OCI-LY1 (cell line): ENCODE measurements around the gene GGCT.

Source experiments
- H2AFZ ChIP-seq: fragments of 200-600 bp; sonication (generic), shearing (Covaris generic); 2 replicates; pipeline ENCODE4 v1.6.0; 2014; ENCODE audit warnings: antibody characterized with exemption, mild to moderate bottlenecking, low read length
- H3F3A ChIP-seq: fragments of 200-600 bp; sonication (generic), shearing (Covaris generic); 2 replicates; pipeline ENCODE4 v1.6.0; 2014; ENCODE audit warnings: mild to moderate bottlenecking, antibody characterized with exemption, low read length, moderate library complexity; ENCODE audit not compliant: insufficient read depth
- H3K27ac ChIP-seq: fragments of 200-600 bp; sonication (generic); 2 replicates; pipeline ENCODE4 v1.5.1; 2014; ENCODE audit warnings: low read length, mixed run types, mild to moderate bottlenecking, low read depth; ENCODE audit not compliant: poor library complexity, severe bottlenecking
- H3K27me3 ChIP-seq: fragments of 200-600 bp; sonication (generic); 2 replicates; pipeline ENCODE4 v1.6.0; 2014; ENCODE audit warnings: antibody characterized with exemption, mild to moderate bottlenecking, low read length, moderate library complexity; ENCODE audit not compliant: insufficient read depth
- H3K36me3 ChIP-seq: fragments of 200-600 bp; sonication (generic); 2 replicates; pipeline ENCODE4 v1.6.1; 2014; ENCODE audit warnings: mild to moderate bottlenecking, antibody characterized with exemption, low read length, moderate library complexity, mixed read lengths; ENCODE audit not compliant: insufficient read depth
- H3K4me1 ChIP-seq: fragments of 200-600 bp; sonication (generic); 2 replicates; pipeline ENCODE4 v1.5.1; 2014; ENCODE audit warnings: mild to moderate bottlenecking, low read length, moderate library complexity; ENCODE audit not compliant: insufficient read depth, severe bottlenecking
- H3K4me2 ChIP-seq: fragments of 200-600 bp; sonication (generic), shearing (Covaris generic); 2 replicates; pipeline ENCODE4 v1.6.1; 2014; ENCODE audit warnings: low read length
- H3K4me3 ChIP-seq: fragments of 200-600 bp; sonication (generic); 2 replicates; pipeline ENCODE4 v1.5.1; 2014; ENCODE audit warnings: low read length, low read depth, mild to moderate bottlenecking, mixed read lengths; ENCODE audit not compliant: poor library complexity, severe bottlenecking
- H3K79me2 ChIP-seq: fragments of 200-600 bp; shearing (Covaris generic); 2 replicates; pipeline ENCODE4 v1.6.1; 2016; ENCODE audit warnings: mixed run types, low read length, mixed read lengths; ENCODE audit not compliant: insufficient read depth
- H3K9ac ChIP-seq: fragments of 200-600 bp; sonication (generic), shearing (Covaris generic); 2 replicates; pipeline ENCODE4 v1.6.1; 2014; ENCODE audit warnings: mild to moderate bottlenecking, low read length, mixed read lengths
- H3K9me2 ChIP-seq: fragments of 200-600 bp; sonication (generic), shearing (Covaris generic); 2 replicates; pipeline ENCODE4 v1.6.1; 2014; ENCODE audit warnings: low read depth, mild to moderate bottlenecking, low read length, mixed read lengths
- H3K9me3 ChIP-seq: fragments of 200-600 bp; shearing (Covaris generic); 2 replicates; pipeline ENCODE4 v1.6.1; 2014; ENCODE audit warnings: low read length, mixed read lengths
- H4K20me1 ChIP-seq: fragments of 200-600 bp; sonication (generic), shearing (Covaris generic); 2 replicates; pipeline ENCODE4 v1.6.0; 2016; ENCODE audit warnings: mild to moderate bottlenecking, low read length; ENCODE audit not compliant: insufficient read depth
- CTCF ChIP-seq: fragments of 200-600 bp; sonication (generic), shearing (Covaris generic); IDR thresholded peaks from 2 replicates; pipeline ENCODE4 v1.5.1; 2017; ENCODE audit warnings: mild to moderate bottlenecking, antibody characterized with exemption, low read length, moderate library complexity, mixed read lengths
- EZH2 ChIP-seq: fragments of 200-600 bp; sonication (generic), shearing (Covaris generic); IDR thresholded peaks from 2 replicates; pipeline ENCODE4 v1.8.0; 2017; ENCODE audit warnings: borderline replicate concordance, mixed run types, mild to moderate bottlenecking, antibody characterized with exemption, low read length, moderate library complexity, mixed read lengths

Gene GGCT

GRCh38 chr7:30479202-30480120 is 25.2 kb downstream of the GGCT start:
- no peaks in the 10 kb centered on the region for H3K9me3 ChIP-seq
- no peak for TF ChIP-seq EZH2
- no peak for TF ChIP-seq CTCF
- peak overlapping the region; percentile 67 for H3K4me3 ChIP-seq
- H3K9ac ChIP-seq, result peak overlapping the region; percentile 66
- H3K36me3 ChIP-seq, result no peaks in the 10 kb centered on the region; the same call in 1 of the 2 replicates
- H3F3A ChIP-seq, result no peaks in the 10 kb centered on the region
- H4K20me1 ChIP-seq, result no peaks in the 10 kb centered on the region
- H3K79me2 ChIP-seq, result no peaks in the 10 kb centered on the region
- H2AFZ ChIP-seq, result peak overlapping the region; percentile 9; the same call in 1 of the 2 replicates
- H3K27ac ChIP-seq, result no peak overlapping the region
- H3K4me1 ChIP-seq, result peaks cover 23% of the 10 kb centered on the region
- peak overlapping the region; percentile 73 for H3K4me2 ChIP-seq
- H3K9me2 ChIP-seq, result no peaks in the 10 kb centered on the region
- no peaks in the 10 kb centered on the region for H3K27me3 ChIP-seq

- H3K4me3 ChIP-seq, result peak within 1 kb of the TSS; percentile 67
- no peaks in the 10 kb centered on the region; the same call in 1 of the 2 replicates for H3K36me3 ChIP-seq
- H3K9me2 ChIP-seq, result no peaks in the 10 kb centered on the region
- H3K27me3 ChIP-seq, result no peaks in the 10 kb centered on the region
- peak within 1 kb of the TSS; percentile 9; the same call in 1 of the 2 replicates for H2AFZ ChIP-seq
- no peaks in the 10 kb centered on the region for H3F3A ChIP-seq
- H4K20me1 ChIP-seq, result no peaks in the 10 kb centered on the region
- H3K9me3 ChIP-seq, result no peaks in the 10 kb centered on the region
- H3K79me2 ChIP-seq, result no peaks in the 10 kb centered on the region
- H3K4me2 ChIP-seq, result peak within 1 kb of the TSS; percentile 73
- H3K9ac ChIP-seq, result peak within 1 kb of the TSS; percentile 66
- no peak within 1 kb of the TSS for H3K27ac ChIP-seq
- H3K4me1 ChIP-seq, result peaks cover 28% of the 10 kb centered on the region
- no peak for TF ChIP-seq CTCF
- TF ChIP-seq EZH2, result no peak
Measured at GRCh38 chr7:30478349-30479201, 26.1 kb downstream of the GGCT start, which contains the start of gene NOD1. Gene NOD1, minus strand, starts transcription at chr7:30478784. Its CDS starts 21,863 bp downstream, at chr7:30456921.

- Histone ChIP-seq H3K9me3 (no peaks in the 10 kb centered on the region), H3K4me2 (no peak overlapping the region), H2AFZ (no peak overlapping the region), H3K9me2 (no peaks in the 10 kb centered on the region), H3K36me3 (peaks cover 4% of the 10 kb centered on the region; the same call in 1 of the 2 replicates), H3K4me1 (peaks cover 29% of the 10 kb centered on the region), H4K20me1 (no peaks in the 10 kb centered on the region), H3K79me2 (no peaks in the 10 kb centered on the region), H3K4me3 (no peak overlapping the region), H3K9ac (no peak overlapping the region), H3K27me3 (no peaks in the 10 kb centered on the region), H3K27ac (no peak overlapping the region), H3F3A (no peaks in the 10 kb centered on the region)
- TF ChIP-seq CTCF, result no peak
- no peak for TF ChIP-seq EZH2
Measured at GRCh38 chr7:30476459-30477145, 28.0 kb downstream of the GGCT start.
